ENCODE measurements around the gene LOXL3.

The LOXL3 gene

GRCh38 chr2:74553892-74554819 is at the start of gene LOXL3, which contains the start of gene DOK1:
Gene LOXL3 (minus strand): TSS chr2:74553942. CDS start chr2:74552634, 1,308 bp downstream.
Gene DOK1 (plus strand): TSS chr2:74554720. CDS start chr2:74554755, 35 bp downstream.
- Histone ChIP-seq H3K9me3 (ENCODE audit: control insufficient read depth, insufficient read depth, low read depth, low read length) (no peaks in the 10 kb centered on the region), H3K4me1 (ENCODE audit: control insufficient read depth, insufficient read depth, low read length) (no peaks in the 10 kb centered on the region; the same call in 1 of the 2 replicates), H3K27ac (ENCODE audit: extremely low read depth, low read depth, low read length) (peak within 1 kb of the TSS; percentile 49; the same call in 1 of the 2 replicates), H3K4me3 (ENCODE audit: low read depth, low read length) (peak within 1 kb of the TSS; percentile 56), H3K36me3 (ENCODE audit: control insufficient read depth in 2 of 2, insufficient read depth in 1 of 2, low read length in 2 of 2) (peaks cover 0 to 7% of the 10 kb centered on the region in 2 experiments; a peak in 1 of 3 replicates)
- CTCF ChIA-PET, result interaction anchor here (0.6 kb wide), 1 partner anchor 645 kb away, joined by 5 read pairs; the partner anchor contains the start of gene TACR1
- POLR2A ChIA-PET, result interaction anchor here (0.6 to 1.0 kb wide), 9 partner anchors 20 to 95 kb away, joined by 3 to 11 read pairs (median 5); partner anchors contain the start of genes AUP1, HTRA2, PCGF1 and WBP1
- TF ChIP-seq ZNF366 (tag by site-specific recombination; conservative IDR thresholded peaks at IDR 0.05), result peak; percentile 39; the same call in 1 of the 2 replicates
- no peak for TF ChIP-seq ZSCAN5A (tag by site-specific recombination; IDR thresholded peaks at IDR 0.05)
- peak; percentile 61 for TF ChIP-seq SP7 (tag by site-specific recombination; IDR thresholded peaks at IDR 0.05)
- peak; percentile 13 for TF ChIP-seq ZBTB17 (tag by site-specific recombination; IDR thresholded peaks at IDR 0.05)
- TF ChIP-seq ZNF670 (tag by site-specific recombination; IDR thresholded peaks at IDR 0.05; ENCODE audit: low read depth), result no peak
- peak; percentile 63 for TF ChIP-seq ZBTB10 (tag by site-specific recombination; IDR thresholded peaks at IDR 0.05)
- TF ChIP-seq ZNF561 (tag by site-specific recombination; IDR thresholded peaks at IDR 0.05; ENCODE audit: borderline replicate concordance), result 0 out of 2 replicates have a peak, but pooled peaks have one; percentile 34
- no peak for TF ChIP-seq ZSCAN23 (tag by site-specific recombination; IDR thresholded peaks at IDR 0.05)
- TF ChIP-seq PRDM2 (tag by site-specific recombination; IDR thresholded peaks at IDR 0.05; ENCODE audit: borderline replicate concordance), result no peak
- TF ChIP-seq KLF7 (tag by site-specific recombination; IDR thresholded peaks at IDR 0.05; ENCODE audit: borderline replicate concordance), result peak; percentile 62; the same call in 1 of the 2 replicates
- TF ChIP-seq TCF7L2 (IDR thresholded peaks at IDR 0.05; ENCODE audit: borderline replicate concordance, low read depth, low read length), result no peak
- TF ChIP-seq ZBTB8A (tag by site-specific recombination; IDR thresholded peaks at IDR 0.05), result 0 out of 2 replicates have a peak, but pooled peaks have one; percentile 23
- TF ChIP-seq ZNF398 (tag by site-specific recombination; IDR thresholded peaks at IDR 0.05), result peak; percentile 86
- peak; percentile 67 for TF ChIP-seq PATZ1 (tag by site-specific recombination; IDR thresholded peaks at IDR 0.05)
- 0 out of 2 replicates have a peak, but pooled peaks have one; percentile 28 for TF ChIP-seq ZNF660 (tag by site-specific recombination; IDR thresholded peaks at IDR 0.05)
- peak; percentile 99 for TF ChIP-seq ZBTB21 (tag by site-specific recombination; IDR thresholded peaks at IDR 0.05)
- TF ChIP-seq KLF17 (tag by site-specific recombination; IDR thresholded peaks at IDR 0.05), result peak; percentile 49
- TF ChIP-seq KLF1 (tag by site-specific recombination; IDR thresholded peaks at IDR 0.05), result peak; percentile 58
- TF ChIP-seq ZNF174 (tag by site-specific recombination; IDR thresholded peaks at IDR 0.05), result no peak
